IMR-90 (cell line): ENCODE measurements around the gene TMEM129. TPM values are rescaled to one million over a fixed set of nuclear protein-coding genes. Genes with fewer than 3 reads are reported as not detected.

Source experiments
- ATAC-seq: fragments of 200-7000 bp; cut with Tn5 transposase; 2 replicates; pipeline ENCODE4 v1.9.1; 2020; ENCODE audit warnings: low read depth, mild to moderate bottlenecking, moderate library complexity
- BruUV-seq: library from RNA; stranded (reverse); fragments of 400-500 nt; replicated peaks from 2 replicates; lab custom pipeline; 2021; lab: Mats Ljungman, UMichigan
- CTCF ChIA-PET: fragments of 300-600 bp; formaldehyde crosslinking; extraction: SDS; loops from one replicate; lab custom pipeline; 2021; ENCODE audit warnings: antibody characterized with exemption; lab: Yijun Ruan, JAX
- POLR2A ChIA-PET: fragments of 300-600 bp; sonication (Branson Sonifier 250); formaldehyde crosslinking; loops from one replicate; lab custom pipeline; 2022; ENCODE audit warnings: antibody characterized with exemption; ENCODE audit not compliant: unreplicated experiment; lab: Charles Lee
- DNase-seq: peaks from one replicate; pipeline ENCODE4 v3.0.0; 2013
- H2AFZ ChIP-seq: replicated peaks from 2 replicates; pipeline ENCODE3; 2013; ENCODE audit warnings: low read length, mild to moderate bottlenecking; ENCODE audit not compliant: poor library complexity
- H2AK5ac ChIP-seq: 2 replicates; pipeline ENCODE4 v1.6.1; 2013; ENCODE audit warnings: low read depth, low read length, inconsistent platforms
- H2AK9ac ChIP-seq: replicated peaks from 2 replicates; pipeline ENCODE3; 2013; ENCODE audit warnings: mild to moderate bottlenecking, low read depth, low read length, moderate library complexity; ENCODE audit not compliant: poor library complexity
- H2BK120ac ChIP-seq: 2 replicates; pipeline ENCODE4 v1.6.1; 2013; ENCODE audit warnings: low read depth, low read length, inconsistent platforms
- H2BK15ac ChIP-seq: 3 replicates; pipeline ENCODE4 v1.6.1; 2013; ENCODE audit warnings: low read depth, low read length, inconsistent platforms
- H2BK20ac ChIP-seq: 2 replicates; pipeline ENCODE4 v1.6.1; 2013; ENCODE audit warnings: low read depth, mild to moderate bottlenecking, inconsistent platforms, low read length, moderate library complexity
- H2BK5ac ChIP-seq: 2 replicates; pipeline ENCODE4 v1.6.1; 2013; ENCODE audit warnings: mild to moderate bottlenecking, low read depth, low read length, inconsistent platforms; ENCODE audit not compliant: poor library complexity, severe bottlenecking
- H3K14ac ChIP-seq: replicated peaks from 2 replicates; pipeline ENCODE4 v1.6.1; 2013; ENCODE audit warnings: low read depth, low read length, inconsistent platforms
- H3K18ac ChIP-seq: 2 replicates; pipeline ENCODE4 v1.6.1; 2013; ENCODE audit warnings: low read depth, low read length, control low read depth
- H3K23ac ChIP-seq: 2 replicates; pipeline ENCODE4 v1.6.1; 2013; ENCODE audit warnings: low read depth, low read length, inconsistent platforms
- H3K27ac ChIP-seq: 2 replicates; pipeline ENCODE4 v1.5.1; 2013; ENCODE audit warnings: mild to moderate bottlenecking, control low read depth, low read length; ENCODE audit not compliant: insufficient read depth
- H3K27me3 ChIP-seq: 2 replicates; pipeline ENCODE4 v1.6.1; 2013; ENCODE audit warnings: low read length; ENCODE audit not compliant: control insufficient read depth, insufficient read depth
- H3K36me3 ChIP-seq: 2 replicates; pipeline ENCODE4 v1.6.1; 2013; ENCODE audit warnings: low read length, mixed read lengths; ENCODE audit not compliant: control insufficient read depth, insufficient read depth
- H3K4ac ChIP-seq: 2 replicates; pipeline ENCODE4 v1.6.1; 2013; ENCODE audit warnings: low read depth, low read length, inconsistent platforms
- H3K4me1 ChIP-seq: 2 replicates; pipeline ENCODE4 v1.6.1; 2013; ENCODE audit warnings: low read length, mixed read lengths; ENCODE audit not compliant: control insufficient read depth, insufficient read depth
- H3K4me2 ChIP-seq: 2 replicates; pipeline ENCODE4 v1.6.1; 2013; ENCODE audit warnings: low read depth, mild to moderate bottlenecking, control low read depth, low read length, moderate library complexity
- H3K4me3 ChIP-seq: 2 replicates; pipeline ENCODE4 v1.5.1; 2013; ENCODE audit warnings: low read depth, mild to moderate bottlenecking, control low read depth, low read length, moderate library complexity; ENCODE audit not compliant: insufficient read depth
- H3K56ac ChIP-seq: 2 replicates; pipeline ENCODE4 v1.6.1; 2013; ENCODE audit warnings: low read length, inconsistent platforms; ENCODE audit not compliant: insufficient read depth; ENCODE audit errors: extremely low read depth
- H3K79me1 ChIP-seq, 2 experiments: 2 replicates each; pipeline ENCODE4 v1.6.1; 2013; ENCODE audit warnings: low read length in 2 of 2, inconsistent platforms in 1 of 2, low read depth in 1 of 2
- H3K9ac ChIP-seq: 2 replicates; pipeline ENCODE4 v1.6.1; 2013; ENCODE audit warnings: low read depth, low read length, control low read depth
- H3K9me1 ChIP-seq: 2 replicates; pipeline ENCODE4 v1.6.1; 2013; ENCODE audit warnings: low read length, inconsistent platforms; ENCODE audit not compliant: insufficient read depth
- H3K9me3 ChIP-seq: 2 replicates; pipeline ENCODE4 v1.6.1; 2013; ENCODE audit warnings: low read length; ENCODE audit not compliant: control insufficient read depth, insufficient read depth
- H4K20me1 ChIP-seq: 2 replicates; pipeline ENCODE4 v1.6.1; 2013; ENCODE audit warnings: low read length, inconsistent platforms; ENCODE audit not compliant: insufficient read depth
- H4K5ac ChIP-seq: 2 replicates; pipeline ENCODE4 v1.6.1; 2013; ENCODE audit warnings: mild to moderate bottlenecking, low read depth, low read length, control low read depth
- H4K8ac ChIP-seq, 2 experiments: 2 replicates each; pipeline ENCODE4 v1.6.1; 2013; ENCODE audit warnings: low read depth in 2 of 2, low read length in 2 of 2, control low read depth in 1 of 2, inconsistent platforms in 1 of 2
- H4K91ac ChIP-seq: 2 replicates; pipeline ENCODE4 v1.6.1; 2013; ENCODE audit warnings: low read depth, low read length, inconsistent platforms; ENCODE audit not compliant: insufficient read depth
- RFX5 ChIP-seq: IDR thresholded peaks from 2 replicates; pipeline ENCODE4 v1.8.0; 2012; ENCODE audit warnings: low read depth, mild to moderate bottlenecking, low read length, moderate library complexity
- WGBS, 2 experiments: methylation state at CpG; one replicate each; pipeline versions ENCODE4 v1.1.5 to v1.1.7; 2013; ENCODE audit warnings: missing lambda C conversion rate in 2 of 2; ENCODE audit not compliant: insufficient read length in 1 of 2; ENCODE audit errors: extremely low coverage in 2 of 2; 5-methylcytosine and 5-hydroxymethylcytosine counted together
- dilution Hi-C: fragments of 300-500 bp; cut with HindIII; formaldehyde crosslinking; loops from one replicate; pipeline ENCODE4 v1.14.3; 2018; ENCODE audit warnings: low sequenced_read_pairs; ENCODE audit not compliant: unreplicated experiment
- in situ Hi-C: fragments of 300-500 bp; cut with MboI; formaldehyde crosslinking; loops from 3 replicates; pipeline ENCODE4 v1.14.3; 2019; ENCODE audit warnings: low sequenced_read_pairs, inconsistent platforms, mixed read lengths
- intact Hi-C: fragments of 100-400 bp; cut with micrococcal nuclease; formaldehyde crosslinking; loops from 2 replicates; pipeline ENCODE4 v1.10.0; 2022
- polyA plus RNA-seq, 3 experiments: library from polyadenylated mRNA; depleted of rRNA; stranded (reverse); fragments of >200 nt; gene quantifications; 2 replicates each; pipeline ENCODE4 v1.2.3, GENCODE V29; 2012; ENCODE audit warnings: low replicate concordance in 1 of 3
- total RNA-seq: library from RNA; depleted of rRNA; stranded (reverse); fragments of >200 nt; gene quantifications from 2 replicates; pipeline ENCODE4 v1.2.3, GENCODE V29; 2012

The TMEM129 gene
- total and polyA plus RNA-seq, 2 of the 4 experiments (the other 2 are of a cell fraction) = 6.6 to 26.6 TPM

DNA sequence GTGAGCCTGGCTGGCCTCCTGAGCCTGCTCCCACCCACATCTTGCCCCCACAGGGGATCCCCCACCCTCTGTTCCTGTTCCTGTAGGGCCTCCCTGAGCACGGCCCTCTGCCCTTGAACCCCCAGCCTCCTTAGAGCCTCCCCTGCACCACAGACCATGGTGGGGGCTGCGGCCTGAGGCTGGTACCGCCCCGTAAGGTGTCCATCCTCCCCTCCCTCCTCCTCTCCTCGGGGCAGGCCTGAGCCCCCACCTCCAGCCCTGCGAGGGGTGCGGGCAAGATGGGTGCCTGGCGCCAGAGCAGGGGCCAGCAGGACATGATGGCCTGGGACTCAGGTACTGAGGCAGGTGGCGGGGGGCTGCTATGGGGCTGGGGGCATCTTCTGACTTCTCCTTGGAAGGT, 43.5 kb upstream of the TMEM129 start:
- Histone ChIP-seq H3K9me1 (no peaks in the 10 kb centered on the region), H2BK15ac (no peak overlapping the region), H3K56ac (no peak overlapping the region), H3K27me3 (no peaks in the 10 kb centered on the region; the same call in 1 of the 2 replicates), H2BK120ac (no peak overlapping the region), H3K4ac (no peak overlapping the region), H2BK20ac (no peak overlapping the region), H4K8ac (no peak overlapping the region), H3K4me1 (peaks cover 4% of the 10 kb centered on the region; the same call in 1 of the 2 replicates), H3K18ac (no peak overlapping the region), H2AK9ac (peak overlapping the region; percentile 24), H4K5ac (no peak overlapping the region), H3K4me3 (no peak overlapping the region), H3K14ac (no peak overlapping the region), H3K79me1 (no peaks in the 10 kb centered on the region), H3K4me2 (no peak overlapping the region), H3K27ac (no peak overlapping the region), H2AFZ (no peak overlapping the region), H3K23ac (no peak overlapping the region), H4K20me1 (no peaks in the 10 kb centered on the region; the same call in 1 of the 2 replicates), H3K36me3 (no peaks in the 10 kb centered on the region), H2BK5ac (no peak overlapping the region), H3K9me3 (no peaks in the 10 kb centered on the region), H3K9ac (no peak overlapping the region), H2AK5ac (no peak overlapping the region), H4K91ac (no peak overlapping the region)
- in situ Hi-C loops (no loop called here), intact Hi-C loops (no loop called here), dilution Hi-C loops (no loop called here)
- ChIA-PET POLR2A (no interaction called here), CTCF (no interaction called here)
- ATAC-seq (no peak), DNase-seq (no peak)
- no peak for TF ChIP-seq RFX5
- no CpG with 5 or more reads among the region's 9 CpGs for WGBS, 2 experiments
- no TSS peak for BruUV-seq
